VCaP (cell line): ENCODE data around the gene HASPIN.
"Not testable (repeated sequence)": the region's sequence is repeated elsewhere in the genome, so short reads cannot be mapped to it uniquely, and the experiment has no call there.

Experiments
- H3K27ac ChIP-seq: fragments of 450-650 bp; 2 replicates; pipeline ENCODE4 v1.5.1; 2017
- TF ChIP-seq, protein P1 (sequence below): fragments of 450-650 bp; conservative IDR thresholded peaks from 2 replicates; pipeline ENCODE4 v1.5.1; 2017; ENCODE audit warnings: mild to moderate bottlenecking, moderate library complexity

HASPIN gene

GRCh38 chr17:3715296-3715695, 8.4 kb upstream of the HASPIN start:
- TF ChIP-seq, protein P1, sequence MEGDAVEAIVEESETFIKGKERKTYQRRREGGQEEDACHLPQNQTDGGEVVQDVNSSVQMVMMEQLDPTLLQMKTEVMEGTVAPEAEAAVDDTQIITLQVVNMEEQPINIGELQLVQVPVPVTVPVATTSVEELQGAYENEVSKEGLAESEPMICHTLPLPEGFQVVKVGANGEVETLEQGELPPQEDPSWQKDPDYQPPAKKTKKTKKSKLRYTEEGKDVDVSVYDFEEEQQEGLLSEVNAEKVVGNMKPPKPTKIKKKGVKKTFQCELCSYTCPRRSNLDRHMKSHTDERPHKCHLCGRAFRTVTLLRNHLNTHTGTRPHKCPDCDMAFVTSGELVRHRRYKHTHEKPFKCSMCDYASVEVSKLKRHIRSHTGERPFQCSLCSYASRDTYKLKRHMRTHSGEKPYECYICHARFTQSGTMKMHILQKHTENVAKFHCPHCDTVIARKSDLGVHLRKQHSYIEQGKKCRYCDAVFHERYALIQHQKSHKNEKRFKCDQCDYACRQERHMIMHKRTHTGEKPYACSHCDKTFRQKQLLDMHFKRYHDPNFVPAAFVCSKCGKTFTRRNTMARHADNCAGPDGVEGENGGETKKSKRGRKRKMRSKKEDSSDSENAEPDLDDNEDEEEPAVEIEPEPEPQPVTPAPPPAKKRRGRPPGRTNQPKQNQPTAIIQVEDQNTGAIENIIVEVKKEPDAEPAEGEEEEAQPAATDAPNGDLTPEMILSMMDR: no peak
- no peak overlapping the region for H3K27ac ChIP-seq

DNA sequence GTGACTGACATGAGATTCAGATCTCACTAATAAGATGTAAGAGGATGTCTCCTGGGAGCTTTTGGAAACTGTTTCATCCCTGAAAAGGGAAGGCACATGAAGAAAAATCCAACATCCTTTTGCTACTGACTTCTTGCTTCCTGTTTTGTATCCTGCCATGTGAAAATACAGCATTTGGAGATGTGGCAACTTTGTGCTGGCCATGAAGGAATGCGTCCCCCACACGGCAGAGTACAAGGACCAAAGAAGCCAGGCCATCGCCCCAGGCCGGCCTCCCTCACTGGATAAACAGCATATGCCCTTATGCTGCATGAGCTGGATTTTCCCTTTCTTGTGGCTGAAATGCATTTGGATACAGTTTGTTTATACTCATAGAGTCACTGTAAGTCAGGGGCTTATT, 5.5 kb upstream of the HASPIN start:
- TF ChIP-seq, protein P1: no peak
- H3K27ac ChIP-seq: no peak overlapping the region

GRCh38 chr17:3719265-3719664, 4.4 kb upstream of the HASPIN start:
- TF ChIP-seq, protein P1: no peak

GRCh38 chr17:3722716-3723115, 987 bp upstream of the HASPIN start:
- TF ChIP-seq, protein P1: no peak

More at GRCh38 chr17:3719265-3719664, 4.4 kb upstream of the HASPIN start:
- no peak overlapping the region for H3K27ac ChIP-seq

GRCh38 chr17:3723188-3723555, 531 bp upstream of the HASPIN start:
- H3K27ac ChIP-seq: peak overlapping the region; percentile 94
- TF ChIP-seq, protein P1: 0 out of 2 replicates have a peak, but pooled peaks have one; percentile 30

More at GRCh38 chr17:3722716-3723115, 987 bp upstream of the HASPIN start:
- peak overlapping the region; percentile 94 for H3K27ac ChIP-seq

DNA sequence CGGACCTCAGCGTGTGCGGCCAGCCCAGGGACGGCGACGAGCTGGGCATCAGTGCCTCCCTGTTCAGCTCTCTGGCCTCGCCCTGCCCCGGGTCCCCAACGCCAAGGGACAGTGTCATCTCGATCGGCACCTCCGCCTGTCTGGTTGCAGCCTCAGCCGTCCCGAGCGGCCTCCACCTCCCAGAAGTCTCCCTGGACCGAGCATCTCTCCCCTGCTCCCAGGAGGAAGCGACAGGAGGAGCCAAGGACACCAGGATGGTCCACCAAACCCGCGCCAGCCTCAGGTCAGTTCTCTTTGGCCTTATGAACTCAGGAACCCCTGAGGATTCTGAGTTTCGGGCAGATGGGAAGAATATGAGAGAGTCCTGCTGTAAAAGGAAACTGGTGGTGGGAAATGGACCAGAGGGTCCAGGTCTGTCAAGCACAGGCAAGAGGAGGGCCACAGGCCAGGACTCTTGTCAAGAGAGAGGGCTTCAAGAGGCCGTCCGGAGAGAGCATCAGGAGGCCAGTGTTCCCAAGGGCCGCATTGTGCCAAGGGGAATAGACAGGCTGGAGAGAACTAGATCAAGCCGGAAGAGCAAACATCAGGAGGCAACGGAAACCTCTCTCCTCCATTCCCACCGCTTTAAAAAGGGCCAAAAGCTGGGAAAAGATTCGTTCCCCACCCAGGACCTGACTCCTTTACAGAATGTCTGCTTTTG, 825 bp downstream of the HASPIN start:
- peak overlapping the region; percentile 94 for H3K27ac ChIP-seq
- TF ChIP-seq, protein P1: no peak

DNA sequence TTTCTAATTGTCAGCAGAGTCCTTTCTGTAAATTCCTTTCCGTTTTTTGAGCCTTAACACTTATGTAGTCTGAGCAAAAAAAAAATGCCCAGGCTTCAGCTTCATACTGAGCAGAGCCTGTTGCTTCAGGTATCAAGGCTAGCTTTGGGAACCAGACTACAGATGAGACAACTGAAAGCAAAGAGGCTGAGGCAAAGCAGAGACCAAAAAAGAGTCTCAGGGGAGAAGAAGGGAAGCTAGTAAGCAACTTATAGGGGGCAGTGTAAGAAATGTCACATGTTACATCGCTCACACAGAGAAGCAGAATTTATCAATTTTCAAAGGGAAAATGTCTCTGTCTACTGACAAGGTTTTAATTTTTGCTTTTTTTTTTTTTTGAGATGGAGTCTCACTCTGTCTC, 3.3 kb downstream of the HASPIN start:
- TF ChIP-seq, protein P1: no peak
- no peak overlapping the region for H3K27ac ChIP-seq

GRCh38 chr17:3728099-3728498, 4.4 kb downstream of the HASPIN start:
- not testable (repeated sequence) for H3K27ac ChIP-seq
